ENCODE data around the gene NRXN2. TPM values are rescaled to one million over a fixed set of nuclear protein-coding genes. Genes with fewer than 3 reads are reported as not detected.

Gene NRXN2
- total RNA-seq, 3 donors from 2014 or later: 3.9 to 42.0 (median 6.9) TPM

DNA sequence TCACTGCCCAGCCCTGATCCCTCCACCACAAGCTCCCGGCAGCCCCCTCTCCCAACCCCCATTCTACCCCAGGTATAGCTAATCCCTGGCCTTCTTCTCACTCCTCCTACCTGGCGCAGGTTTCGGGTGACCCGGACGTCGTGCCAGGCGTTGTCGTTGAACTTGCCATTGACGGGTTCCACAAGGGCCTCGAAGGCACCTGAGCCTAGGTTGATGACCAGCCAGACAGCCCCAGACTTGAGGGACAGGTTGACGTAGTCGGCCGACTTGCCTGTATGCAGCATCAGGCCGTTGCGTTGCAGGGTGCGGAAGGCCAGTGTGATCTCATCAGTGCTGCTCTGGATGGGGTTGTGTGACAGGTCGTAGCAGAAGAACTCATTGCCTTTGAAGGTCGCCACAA, 37.5 kb downstream of the NRXN2 start:
- DNase-seq (no peak), ATAC-seq (no peak)
- TF ChIP-seq CTCF (IDR thresholded peaks at IDR 0.05): no peak
- intact Hi-C loops (cut with DNase I, micrococcal nuclease): loop anchor here in 1 of 2 donors (5.0 kb wide), 1 partner anchor 42 kb away; no protein-coding TSS in a partner anchor
- no peak overlapping the region for H3K4me3 ChIP-seq
- H3K4me1 ChIP-seq (ENCODE audit: low read depth): no peaks in the 10 kb centered on the region
- no peaks in the 10 kb centered on the region for H3K36me3 ChIP-seq (ENCODE audit: low read depth)
- H3K9me3 ChIP-seq: no peaks in the 10 kb centered on the region

DNA sequence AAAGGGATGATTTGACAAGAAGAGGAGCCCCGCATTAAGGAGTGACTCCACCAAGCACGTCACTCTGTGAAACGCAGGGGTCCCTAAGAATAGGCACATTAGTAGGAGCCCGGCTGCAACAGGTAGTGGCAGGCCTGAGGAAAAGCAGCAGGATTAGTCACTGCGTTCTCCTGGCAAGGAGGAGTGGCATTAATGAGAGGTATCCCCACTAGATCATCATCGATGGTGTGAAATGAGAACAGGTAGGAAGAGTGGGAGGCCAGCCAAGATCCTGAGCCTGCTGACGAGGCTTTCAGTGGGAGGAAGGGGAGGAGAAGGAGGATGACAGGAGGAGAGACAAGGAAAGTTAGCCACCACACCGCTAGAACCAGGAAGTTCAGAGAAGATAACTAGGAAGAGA, 38.6 kb downstream of the NRXN2 start:
- ATAC-seq: no peak
- Histone ChIP-seq H3K4me1 (ENCODE audit: low read depth) (no peaks in the 10 kb centered on the region), H3K9me3 (no peaks in the 10 kb centered on the region), H3K36me3 (ENCODE audit: low read depth) (no peaks in the 10 kb centered on the region), H3K4me3 (no peak overlapping the region)
- intact Hi-C loops (cut with DNase I, micrococcal nuclease): no loop called here
- no peak for DNase-seq
- no peak for TF ChIP-seq CTCF (IDR thresholded peaks at IDR 0.05)

- DNase-seq (no peak), ATAC-seq (no peak)
- no peaks in the 10 kb centered on the region for H3K4me1 ChIP-seq (ENCODE audit: low read depth)
- TF ChIP-seq CTCF (IDR thresholded peaks at IDR 0.05): no peak
- no peaks in the 10 kb centered on the region for H3K9me3 ChIP-seq
- H3K36me3 ChIP-seq (ENCODE audit: low read depth): no peaks in the 10 kb centered on the region
- intact Hi-C loops (cut with DNase I, micrococcal nuclease): no loop called here
- H3K4me3 ChIP-seq: no peak overlapping the region
These were observed 41.8 kb downstream of the NRXN2 start for GRCh38 chr11:64681171-64681570.

DNA sequence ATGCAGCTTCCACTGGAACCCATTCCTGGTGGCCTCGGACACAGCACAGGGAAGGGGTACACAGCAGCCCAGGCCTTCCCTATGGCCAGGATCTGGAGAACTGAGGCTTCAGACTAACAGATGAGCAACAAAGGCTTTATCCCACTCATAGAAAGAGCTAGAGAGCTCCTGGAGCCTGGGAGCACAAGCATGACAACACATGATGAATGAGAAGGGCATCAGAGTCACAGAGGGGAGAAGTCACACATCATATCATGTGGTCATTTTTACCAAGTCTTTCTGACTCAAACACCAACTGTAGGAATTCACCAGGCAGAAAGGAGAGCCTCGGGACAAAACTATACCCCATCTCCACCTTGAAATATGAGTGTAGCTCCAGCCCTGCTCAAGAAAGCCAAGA, 43.2 kb downstream of the NRXN2 start:
- H3K9me3 ChIP-seq: no peaks in the 10 kb centered on the region
- no peaks in the 10 kb centered on the region for H3K36me3 ChIP-seq (ENCODE audit: low read depth)
- ATAC-seq: no peak
- DNase-seq: no peak
- no peak for TF ChIP-seq CTCF (IDR thresholded peaks at IDR 0.05)
- no peaks in the 10 kb centered on the region for H3K4me1 ChIP-seq (ENCODE audit: low read depth)
- no peak overlapping the region for H3K4me3 ChIP-seq
- intact Hi-C loops (cut with DNase I, micrococcal nuclease): no loop called here

GRCh38 chr11:64677441-64678023, 45.5 kb downstream of the NRXN2 start:
- H3K4me3 ChIP-seq: no peak overlapping the region
- intact Hi-C loops (cut with DNase I, micrococcal nuclease): no loop called here
- no peaks in the 10 kb centered on the region for H3K4me1 ChIP-seq (ENCODE audit: low read depth)
- no peak for DNase-seq
- H3K36me3 ChIP-seq (ENCODE audit: low read depth): no peaks in the 10 kb centered on the region
- no peak for TF ChIP-seq CTCF (IDR thresholded peaks at IDR 0.05)
- no peaks in the 10 kb centered on the region for H3K9me3 ChIP-seq
- no peak for ATAC-seq

- DNase-seq: no peak
- TF ChIP-seq CTCF (IDR thresholded peaks at IDR 0.05): no peak
- ATAC-seq: no peak
- Histone ChIP-seq H3K36me3 (ENCODE audit: low read depth) (no peaks in the 10 kb centered on the region), H3K4me1 (ENCODE audit: low read depth) (no peaks in the 10 kb centered on the region), H3K4me3 (no peak overlapping the region), H3K9me3 (no peaks in the 10 kb centered on the region)
- intact Hi-C loops (cut with DNase I, micrococcal nuclease): no loop called here
These were observed 46.8 kb downstream of the NRXN2 start for GRCh38 chr11:64676261-64676615.
